BE2C (cell line): ENCODE data around the gene GTPBP1.
A peak's percentile ranks its signal among the peaks of the same experiment; 100 is the strongest.

Experiments used
- DNase-seq: peaks from one replicate; pipeline ENCODE4 v3.0.0-alpha.2; 2020
- H3K27me3 ChIP-seq: fragments of 250-450 bp; sonication (Bioruptor Pico); 2 replicates; pipeline ENCODE4 v1.5.1; 2020; ENCODE audit warnings: mild to moderate bottlenecking
- H3K36me3 ChIP-seq: fragments of 250-450 bp; sonication (Bioruptor Pico); 2 replicates; pipeline ENCODE4 v1.5.1; 2020; ENCODE audit warnings: mild to moderate bottlenecking
- H3K4me1 ChIP-seq: fragments of 250-450 bp; sonication (Bioruptor Pico); 2 replicates; pipeline ENCODE4 v1.5.1; 2020
- H3K4me3 ChIP-seq: 2 replicates; pipeline ENCODE4 v1.5.1; 2011; ENCODE audit warnings: low read depth, low read length
- H3K9me3 ChIP-seq: fragments of 250-450 bp; sonication (Bioruptor Pico); 2 replicates; pipeline ENCODE4 v1.5.1; 2020
- CTCF ChIP-seq: IDR thresholded peaks from 2 replicates; pipeline ENCODE4 v1.5.1; 2012; ENCODE audit warnings: mild to moderate bottlenecking, low read depth, low read length

The GTPBP1 gene

DNA sequence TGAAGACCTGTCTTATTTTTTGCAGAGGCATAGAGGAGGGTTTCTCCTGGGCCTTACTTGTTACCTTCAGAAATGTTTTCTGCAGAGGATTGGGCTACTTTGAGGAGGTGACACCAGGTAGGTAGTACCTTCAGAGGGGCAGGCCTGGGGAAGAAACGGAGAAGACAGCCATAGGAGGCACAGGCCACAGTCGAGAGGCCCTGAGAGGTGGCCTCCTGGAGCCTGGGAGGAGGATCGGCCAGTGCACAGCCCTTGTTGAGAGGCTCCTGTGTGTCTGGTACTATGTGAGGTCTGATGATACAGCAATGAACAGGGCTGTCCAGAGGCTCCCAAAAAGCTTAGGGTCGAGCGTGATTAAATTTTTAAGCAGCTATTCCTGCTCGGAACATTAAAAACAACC lies 11.5 kb downstream of the GTPBP1 start:
- Histone ChIP-seq H3K4me3 (no peak overlapping the region), H3K9me3 (no peaks in the 10 kb centered on the region), H3K4me1 (peaks cover 6% of the 10 kb centered on the region), H3K36me3 (peaks cover 59% of the 10 kb centered on the region), H3K27me3 (no peaks in the 10 kb centered on the region)
- no peak for TF ChIP-seq CTCF
- DNase-seq = no peak

GRCh38 chr22:38718414-38718813 lies 12.7 kb downstream of the GTPBP1 start:
- peaks cover 64% of the 10 kb centered on the region for H3K36me3 ChIP-seq
- H3K9me3 ChIP-seq = no peaks in the 10 kb centered on the region
- DNase-seq = peak; percentile 69
- H3K4me1 ChIP-seq = peaks cover 6% of the 10 kb centered on the region
- H3K4me3 ChIP-seq = no peak overlapping the region
- peak; percentile 66 for TF ChIP-seq CTCF
- H3K27me3 ChIP-seq = no peaks in the 10 kb centered on the region

- DNase-seq = no peak
- H3K4me3 ChIP-seq = no peak overlapping the region
- no peaks in the 10 kb centered on the region for H3K27me3 ChIP-seq
- H3K9me3 ChIP-seq = no peaks in the 10 kb centered on the region
- no peak for TF ChIP-seq CTCF
- H3K36me3 ChIP-seq = peaks cover 72% of the 10 kb centered on the region
- peaks cover 6% of the 10 kb centered on the region for H3K4me1 ChIP-seq
Observed at GRCh38 chr22:38719196-38719595, 13.5 kb downstream of the GTPBP1 start.

- H3K9me3 ChIP-seq = no peaks in the 10 kb centered on the region
- H3K36me3 ChIP-seq = peaks cover 78% of the 10 kb centered on the region
- no peak for TF ChIP-seq CTCF
- no peak overlapping the region for H3K4me3 ChIP-seq
- H3K4me1 ChIP-seq = peaks cover 6% of the 10 kb centered on the region
- H3K27me3 ChIP-seq = no peaks in the 10 kb centered on the region
- no peak for DNase-seq
Observed at GRCh38 chr22:38720350-38720749, 14.6 kb downstream of the GTPBP1 start.

DNA sequence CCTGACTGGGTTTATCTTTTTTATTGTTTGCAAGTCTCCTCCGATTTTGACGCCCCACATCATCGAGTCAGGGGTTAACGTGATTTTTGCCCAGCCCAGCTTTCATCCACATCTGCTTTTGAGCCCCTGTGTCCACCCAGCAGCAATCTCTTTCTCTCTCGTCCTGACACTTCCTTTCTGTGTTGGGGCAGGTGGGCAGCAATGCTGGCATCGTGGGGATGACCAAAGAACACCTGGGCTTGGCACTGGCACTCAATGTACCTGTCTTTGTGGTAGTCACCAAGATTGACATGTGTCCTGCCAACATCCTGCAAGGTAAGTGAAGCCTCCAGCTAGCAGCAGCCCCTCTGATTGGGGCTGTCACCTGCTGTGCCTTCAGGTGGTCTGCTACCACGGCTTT lies 15.8 kb downstream of the GTPBP1 start:
- Histone ChIP-seq H3K9me3 (no peaks in the 10 kb centered on the region), H3K4me1 (peaks cover 6% of the 10 kb centered on the region), H3K36me3 (peaks cover 82% of the 10 kb centered on the region), H3K27me3 (no peaks in the 10 kb centered on the region), H3K4me3 (no peak overlapping the region)
- TF ChIP-seq CTCF = no peak
- no peak for DNase-seq

DNA sequence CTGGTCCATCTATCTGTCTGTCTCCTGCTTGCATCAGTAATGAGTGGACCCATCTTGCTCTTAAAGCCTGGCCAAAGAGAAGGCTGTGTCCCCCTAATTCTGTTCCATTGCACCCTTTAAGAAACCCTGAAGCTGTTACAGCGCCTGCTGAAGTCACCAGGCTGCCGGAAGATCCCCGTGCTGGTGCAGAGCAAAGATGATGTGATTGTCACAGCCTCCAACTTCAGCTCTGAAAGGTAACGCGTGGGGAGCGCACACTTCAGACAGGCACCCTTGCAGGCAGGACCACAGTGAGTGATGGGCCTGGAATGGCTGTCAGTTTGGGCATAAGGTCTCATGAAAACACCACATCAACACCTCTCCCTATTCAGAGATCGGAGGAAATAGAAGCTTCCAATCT lies 18.4 kb downstream of the GTPBP1 start:
- no peak for DNase-seq
- H3K4me1 ChIP-seq = no peaks in the 10 kb centered on the region
- no peaks in the 10 kb centered on the region for H3K9me3 ChIP-seq
- no peaks in the 10 kb centered on the region for H3K27me3 ChIP-seq
- H3K4me3 ChIP-seq = no peak overlapping the region
- TF ChIP-seq CTCF = no peak
- peaks cover 83% of the 10 kb centered on the region for H3K36me3 ChIP-seq
